GM18498 (cell line): Measurements from ENCODE around the gene TSPAN8.
"Not testable (repeated sequence)": the region's sequence is repeated elsewhere in the genome, so short reads cannot be mapped to it uniquely, and the experiment has no call there.

Experiments
- ATAC-seq: cut with Tn5 transposase; IDR thresholded peaks from one replicate; pipeline ENCODE4 v1.9.1; 2021; ENCODE audit warnings: mild to moderate bottlenecking, moderate library complexity; ENCODE audit not compliant: unreplicated experiment

TSPAN8 gene

DNA sequence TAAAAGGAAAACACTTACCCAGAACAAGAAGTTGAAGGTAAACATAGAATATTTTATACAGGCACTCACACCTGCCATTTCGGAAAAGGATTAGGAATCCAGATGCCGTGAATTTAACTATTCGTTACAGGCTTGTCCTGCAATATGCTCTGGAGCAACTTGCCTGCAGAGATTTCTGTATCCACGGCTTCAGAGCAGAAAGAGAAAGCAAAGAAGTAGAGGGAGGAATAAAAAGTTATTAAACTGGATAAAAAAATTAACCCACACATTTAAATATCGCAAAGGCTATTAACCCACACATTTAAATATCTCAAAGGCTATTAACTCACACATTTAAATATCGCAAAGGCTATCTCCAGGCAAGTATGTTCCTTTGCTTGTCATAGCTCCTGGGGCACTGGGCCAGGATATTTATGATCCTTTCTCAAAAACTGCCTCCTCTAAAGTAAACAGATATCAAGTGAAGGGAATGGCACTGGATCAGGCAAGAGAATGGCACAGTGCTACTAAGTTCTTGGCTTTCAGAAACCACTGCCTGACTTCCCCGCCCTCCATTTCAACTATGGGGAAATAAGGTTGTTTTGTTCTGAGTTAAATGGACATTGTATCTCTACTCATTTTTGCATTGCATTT lies at the start of gene TSPAN8:
Gene TSPAN8 (minus strand): TSS at position 399 of the 633 bp plus-strand sequence. CDS start 321 bp downstream, at position 78.
- ATAC-seq = no peak

DNA sequence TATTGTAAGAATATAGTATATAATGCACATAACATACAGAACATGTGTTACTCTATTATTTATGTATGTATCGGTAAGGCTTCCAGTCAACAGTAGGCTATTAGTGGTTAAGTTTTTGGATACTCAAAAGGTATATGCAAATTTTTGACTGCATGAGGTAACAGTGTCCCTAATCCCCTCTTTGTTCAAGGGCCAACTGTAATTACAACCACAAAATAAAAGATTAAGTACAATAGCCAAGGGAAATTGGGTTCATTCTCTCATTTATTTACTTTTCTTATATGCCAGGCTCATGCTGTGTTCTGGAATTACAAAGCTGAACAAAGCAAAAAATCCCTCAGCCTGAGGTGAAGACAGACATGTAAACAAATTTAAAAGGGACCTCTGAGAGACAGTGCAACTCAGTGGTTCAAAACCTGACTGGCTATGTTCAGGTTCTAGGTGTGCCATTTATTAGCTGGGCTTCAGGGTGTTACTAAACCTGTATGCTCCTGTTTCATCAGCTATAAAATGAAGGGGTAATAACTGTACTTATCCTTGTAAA lies 43.4 kb upstream of the TSPAN8 start:
- ATAC-seq = no peak

DNA sequence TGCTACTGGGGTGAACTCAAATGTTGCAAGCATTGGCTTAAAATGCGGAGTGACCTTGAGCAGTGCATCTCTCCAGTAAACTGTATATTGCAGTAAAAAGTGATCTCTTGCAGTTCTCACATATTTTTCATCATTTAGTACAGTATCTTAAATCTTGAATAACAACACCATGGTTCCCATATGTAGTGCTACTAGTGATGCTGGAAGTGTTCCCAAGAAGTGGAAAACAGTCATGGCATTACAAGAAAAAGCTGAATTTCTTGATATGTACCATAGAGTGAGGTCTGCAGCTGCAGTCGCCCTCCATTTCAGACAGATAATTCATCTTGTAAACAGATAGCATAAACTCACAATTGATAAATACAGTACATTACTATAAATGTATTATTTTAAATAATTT lies 42.9 kb upstream of the TSPAN8 start:
- ATAC-seq = no peak

DNA sequence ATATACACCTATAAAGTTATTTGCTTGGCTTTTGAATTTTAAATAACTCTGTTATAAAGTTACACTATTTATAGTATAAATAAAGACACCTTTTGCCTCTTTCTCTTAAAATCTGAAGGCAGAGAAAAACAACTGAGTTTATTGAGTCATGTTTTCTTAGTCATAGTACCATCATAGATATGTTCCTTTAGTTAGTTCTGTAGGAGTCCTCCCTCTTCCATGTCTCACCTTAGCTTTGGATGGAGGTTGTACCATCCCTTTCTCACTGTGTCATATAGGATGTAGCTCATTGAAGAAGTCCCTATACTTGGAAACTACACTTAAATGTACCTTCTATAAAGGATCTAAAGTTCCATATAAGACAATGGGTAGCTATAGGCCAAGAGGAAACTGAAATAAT lies 39.7 kb upstream of the TSPAN8 start:
- no peak for ATAC-seq

DNA sequence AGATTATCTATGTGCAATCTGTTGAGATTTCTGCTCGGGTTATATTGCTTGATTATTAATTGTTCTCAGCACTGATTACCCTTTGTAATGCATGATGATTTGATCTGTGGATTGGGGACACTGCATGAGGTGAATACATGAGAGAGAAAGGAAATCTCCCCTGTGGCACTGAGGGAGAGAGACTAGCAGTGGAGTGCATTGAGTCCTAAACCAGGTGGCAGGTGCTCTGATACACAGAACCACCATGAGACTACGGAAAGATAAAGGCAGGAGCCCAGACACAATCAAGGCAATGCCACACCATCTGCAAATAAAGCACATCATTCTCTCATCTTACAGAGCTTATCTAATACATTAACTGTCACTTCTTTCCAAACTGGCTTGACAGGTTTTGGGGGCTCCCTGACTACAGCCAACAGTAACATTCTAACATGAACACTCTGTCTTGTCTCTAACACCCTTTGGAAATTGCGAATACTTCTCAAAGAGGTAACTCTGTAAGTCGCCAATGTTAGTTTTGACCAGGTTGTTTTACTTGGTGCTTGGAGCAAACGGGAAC lies 37.6 kb upstream of the TSPAN8 start:
- no peak for ATAC-seq

DNA sequence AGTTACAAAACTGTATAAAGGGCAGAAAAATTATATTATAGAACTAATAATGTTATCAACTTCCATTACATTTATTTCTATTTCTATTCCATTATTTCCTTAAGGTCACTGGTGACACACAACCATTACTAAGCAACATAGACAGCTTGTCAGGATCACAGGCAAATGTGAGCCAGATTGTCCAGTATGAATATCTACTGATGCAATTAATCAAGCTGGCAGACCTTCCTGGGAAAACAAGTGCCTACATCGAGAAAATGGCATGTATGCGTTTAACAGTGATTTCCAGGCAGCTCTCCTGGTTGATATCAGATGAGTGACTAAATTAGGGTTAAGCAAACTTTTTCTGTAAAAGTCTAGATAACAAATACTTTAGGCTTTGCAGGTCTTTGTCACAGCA lies 36.9 kb upstream of the TSPAN8 start:
- ATAC-seq = no peak

DNA sequence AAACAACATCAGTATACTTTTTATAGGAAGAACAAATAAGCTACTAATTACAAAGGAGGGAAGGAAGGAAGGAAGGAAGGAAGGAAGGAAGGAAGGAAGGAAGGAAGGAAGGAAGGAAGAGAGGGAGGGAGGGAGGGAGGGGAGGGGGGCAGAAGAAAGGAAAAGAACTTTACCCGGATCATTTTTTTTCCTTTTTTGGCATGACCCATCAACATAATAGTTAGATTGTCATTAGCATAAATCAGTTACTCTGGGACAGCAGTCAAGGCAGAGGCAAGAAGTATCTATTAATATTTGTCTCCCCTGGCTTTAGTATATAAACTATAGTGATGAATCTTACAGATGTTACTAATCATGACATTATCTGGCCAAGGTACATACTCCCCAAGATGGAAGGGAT lies 35.2 kb upstream of the TSPAN8 start:
- ATAC-seq = no peak

DNA sequence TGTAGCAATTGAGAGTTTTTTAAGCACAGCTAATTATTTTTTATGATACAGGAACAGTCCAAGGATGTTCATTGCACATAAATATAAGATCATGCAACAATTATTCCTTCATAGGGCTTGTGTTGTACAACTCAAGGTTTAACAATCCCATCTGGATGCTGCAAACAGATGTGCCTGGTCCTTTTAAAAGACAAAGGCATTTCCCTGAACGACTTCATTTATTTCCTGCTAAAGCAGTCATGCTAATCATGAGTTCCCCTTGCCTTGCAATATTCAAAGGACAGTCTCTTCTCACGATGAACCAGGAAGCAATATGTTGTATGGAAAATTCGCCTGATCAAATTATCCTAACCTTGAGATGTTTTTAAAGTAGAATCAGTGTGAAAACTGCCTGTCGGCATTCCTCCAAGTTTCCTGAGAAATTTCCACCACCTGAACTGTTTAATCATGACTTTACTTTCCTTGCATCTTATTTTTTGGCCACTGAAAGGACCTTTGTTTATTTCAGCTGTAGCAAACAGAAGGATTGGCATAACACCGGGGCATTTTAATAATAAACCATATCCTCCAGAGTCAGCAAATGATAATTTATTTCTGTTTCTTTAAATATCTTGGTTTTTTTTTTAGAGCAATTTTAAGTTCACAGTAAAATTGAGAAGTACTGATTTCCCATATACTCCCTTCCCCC lies 33.9 kb upstream of the TSPAN8 start:
- ATAC-seq = no peak

DNA sequence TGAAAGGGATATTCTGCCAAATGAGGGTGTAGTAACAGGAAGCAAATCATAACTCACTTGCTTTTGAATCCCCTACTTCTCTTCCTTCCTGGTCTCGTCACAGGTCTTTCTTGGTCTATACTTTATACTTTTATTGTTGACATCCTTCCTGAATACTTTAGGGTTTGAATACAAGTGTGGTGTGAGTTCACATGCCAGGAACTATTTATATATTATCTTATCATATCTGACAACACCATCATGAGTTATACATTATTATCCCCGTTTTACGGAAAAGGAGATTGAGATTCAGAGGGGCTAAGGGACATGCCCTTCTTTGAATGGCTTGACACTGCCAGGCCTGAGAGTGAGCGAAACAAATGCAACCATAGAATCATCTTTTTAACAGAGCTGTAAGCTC lies 33.0 kb upstream of the TSPAN8 start:
- ATAC-seq = no peak

DNA sequence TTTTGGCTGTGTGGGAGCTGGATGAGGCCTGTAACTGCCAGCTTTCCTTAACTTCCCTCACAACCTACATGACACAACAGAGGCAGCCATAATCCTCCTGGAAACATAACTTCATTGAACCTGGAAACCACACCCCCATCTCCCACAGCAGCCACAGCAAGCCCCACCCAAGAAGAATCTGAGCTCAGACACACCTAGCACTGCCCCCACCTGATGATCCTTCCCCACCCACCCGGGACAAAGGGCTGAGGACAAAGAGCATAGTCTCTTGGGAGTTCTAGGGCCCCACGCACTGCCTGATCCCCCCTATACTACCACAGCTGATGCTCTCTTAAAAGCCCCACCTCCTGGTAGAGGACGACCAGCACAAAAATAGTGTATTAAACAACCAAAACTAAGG lies 29.6 kb upstream of the TSPAN8 start:
- ATAC-seq = no peak

DNA sequence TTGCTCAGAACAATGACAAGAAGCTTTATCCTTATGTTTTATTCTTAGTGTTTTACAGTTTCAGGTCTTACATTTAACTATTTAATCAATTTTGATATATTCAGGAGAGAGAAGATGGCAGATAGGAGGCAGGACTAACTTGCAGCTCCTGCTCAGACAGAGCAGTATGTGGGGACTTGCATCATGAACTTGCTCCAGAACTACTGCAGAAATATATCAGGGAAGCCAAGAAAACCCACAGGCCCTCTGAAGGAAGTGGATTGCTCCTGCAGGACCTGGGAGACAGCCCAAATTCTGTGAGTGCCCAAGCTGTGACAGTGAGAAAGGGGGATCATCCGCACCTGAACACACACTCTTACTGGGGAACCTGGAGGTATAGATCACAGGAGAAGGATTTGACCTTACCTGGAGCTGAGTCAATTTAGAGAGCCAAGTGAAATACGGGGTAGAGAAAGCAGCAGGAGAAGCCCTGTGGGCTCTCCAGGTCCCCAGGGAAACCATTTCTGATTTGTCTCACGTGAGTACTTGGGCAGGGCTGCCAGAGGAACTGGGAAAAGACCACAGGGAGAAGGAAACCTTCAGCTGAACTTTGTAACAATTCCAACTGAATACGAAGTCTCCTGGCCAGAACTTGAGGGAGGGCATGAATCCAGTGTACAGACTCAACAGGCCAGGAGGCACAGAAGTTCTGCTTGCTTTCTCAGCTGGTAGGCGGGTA lies 28.9 kb upstream of the TSPAN8 start:
- ATAC-seq = no peak

DNA sequence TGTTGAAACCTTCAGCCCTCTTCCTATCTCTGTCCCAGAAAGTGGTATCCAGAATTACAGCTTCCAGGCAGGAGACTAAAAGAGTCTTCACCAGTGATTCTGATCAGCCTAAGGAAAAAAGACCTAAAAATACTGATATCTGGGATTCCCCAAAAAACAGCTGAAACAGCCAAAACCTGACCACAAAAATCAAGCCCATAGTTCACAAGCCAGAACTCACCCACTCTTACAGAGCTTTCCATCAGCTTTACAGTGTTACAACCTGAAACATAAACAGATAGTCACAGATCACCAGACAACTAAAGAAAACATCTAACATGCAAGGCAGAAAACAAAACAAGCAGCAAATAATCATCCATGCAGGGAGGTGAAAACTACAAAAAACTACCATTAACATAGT lies 26.0 kb upstream of the TSPAN8 start:
- ATAC-seq = no peak

DNA sequence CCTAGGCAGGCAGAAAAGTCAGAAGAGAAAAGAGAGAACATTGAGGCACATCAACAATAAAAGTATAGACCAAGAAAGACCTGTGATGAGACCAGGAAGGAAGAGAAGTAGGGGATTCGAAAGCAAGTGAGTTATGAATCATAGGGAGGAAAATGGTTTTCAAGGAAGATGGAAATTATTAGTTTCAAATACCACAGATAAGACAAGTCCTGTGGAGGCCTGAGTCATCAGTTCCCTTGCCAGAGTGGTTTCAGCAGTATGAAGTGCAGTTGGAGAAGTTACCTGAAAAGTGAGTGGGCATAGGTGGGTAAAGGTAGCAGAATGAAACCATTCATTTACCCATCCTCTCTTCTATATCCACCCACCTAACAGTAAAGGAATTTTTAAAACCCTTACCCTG lies 25.2 kb upstream of the TSPAN8 start:
- ATAC-seq = no peak

DNA sequence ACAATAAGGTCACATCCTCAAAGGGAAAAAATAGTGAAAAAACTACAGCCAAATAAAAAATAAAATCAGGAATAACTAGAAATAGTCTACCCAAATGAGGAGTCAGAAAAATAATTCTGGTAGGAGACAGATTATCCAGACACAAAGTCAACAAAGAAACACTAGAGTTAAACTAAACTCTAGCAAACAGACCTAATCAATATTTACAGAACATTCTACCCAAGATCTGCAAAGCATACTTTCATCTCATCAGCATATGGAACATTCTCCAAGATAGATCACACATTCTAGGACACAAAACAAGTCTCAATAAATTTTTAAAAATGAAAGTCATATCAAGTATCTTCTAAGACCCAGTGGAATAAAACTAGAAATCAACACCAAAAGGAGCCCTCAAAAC lies 20.4 kb upstream of the TSPAN8 start:
- ATAC-seq = no peak

DNA sequence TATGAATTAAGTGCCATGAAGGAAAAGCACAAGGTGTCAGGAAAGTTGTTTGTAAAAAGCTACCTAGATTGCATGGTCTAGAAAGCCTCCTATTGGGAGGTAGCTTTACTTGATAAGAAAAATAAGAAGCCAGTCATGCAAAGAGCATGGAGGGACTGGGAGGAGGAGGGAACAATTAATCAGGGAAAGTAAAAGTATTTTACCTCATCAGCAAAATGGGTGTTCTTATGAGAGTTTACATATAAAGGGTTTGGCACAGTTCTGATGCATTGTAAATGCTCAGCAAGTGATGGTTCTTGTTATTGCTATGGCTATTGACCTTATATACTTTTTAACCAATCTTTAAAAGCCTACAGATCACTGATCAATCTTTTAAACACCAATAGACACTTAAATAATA lies 17.0 kb upstream of the TSPAN8 start:
- no peak for ATAC-seq

DNA sequence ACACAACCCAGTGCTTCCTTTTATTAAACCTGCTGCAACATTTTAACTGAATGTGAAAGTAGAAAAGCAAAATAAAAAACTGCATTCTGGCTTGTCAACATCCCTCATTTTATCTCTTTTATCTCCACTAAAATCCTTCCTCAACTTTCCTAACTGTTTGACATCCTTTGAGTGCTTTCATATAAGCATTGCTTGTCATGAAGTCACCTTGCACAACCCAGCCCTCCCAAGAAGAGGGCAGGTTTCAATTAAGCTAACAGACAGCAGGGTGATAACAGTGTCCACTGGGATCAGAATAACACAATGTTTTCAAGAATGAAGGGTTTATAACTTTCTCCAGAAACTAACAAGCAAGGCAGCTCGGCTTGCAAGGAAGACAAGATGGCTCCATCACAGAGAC lies 16.3 kb upstream of the TSPAN8 start:
- no peak for ATAC-seq

DNA sequence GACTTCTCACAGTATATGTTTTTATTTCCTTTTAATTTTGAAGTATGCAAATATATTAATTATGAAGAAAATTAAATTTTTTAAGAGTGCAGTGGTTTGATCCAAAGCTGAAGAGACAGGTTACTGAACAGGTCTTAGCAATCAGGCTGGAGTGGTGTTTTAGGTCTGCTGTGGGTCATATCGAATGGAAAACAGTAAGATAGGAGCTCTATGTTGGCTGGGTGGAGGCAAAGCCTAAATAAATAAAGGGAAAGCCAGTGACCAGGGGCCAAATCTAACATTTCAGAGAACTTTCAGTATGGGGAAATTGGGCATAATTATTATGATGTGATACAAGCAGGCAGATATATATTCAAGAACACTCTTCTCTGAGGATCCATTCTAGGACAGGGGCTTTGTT lies 12.7 kb upstream of the TSPAN8 start:
- no peak for ATAC-seq

DNA sequence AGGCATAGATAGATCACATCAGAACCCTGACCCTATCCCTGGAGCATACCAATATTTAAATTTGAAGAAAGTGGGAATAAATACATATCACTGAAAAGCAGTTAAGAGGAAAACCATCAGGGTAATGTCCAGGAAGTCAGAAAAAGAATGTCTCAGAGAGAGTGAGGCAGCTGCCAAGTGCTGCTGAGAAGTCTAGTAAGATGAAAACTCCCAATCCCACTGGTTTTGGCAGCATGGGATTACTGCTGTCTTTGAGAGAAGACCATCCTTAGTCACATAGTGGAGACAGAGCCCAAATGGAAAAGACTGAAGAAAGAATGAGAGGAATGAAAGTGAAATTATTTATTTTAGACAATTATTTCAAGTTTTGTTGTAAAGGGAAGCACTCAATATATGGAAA lies 11.5 kb upstream of the TSPAN8 start:
- ATAC-seq = no peak

DNA sequence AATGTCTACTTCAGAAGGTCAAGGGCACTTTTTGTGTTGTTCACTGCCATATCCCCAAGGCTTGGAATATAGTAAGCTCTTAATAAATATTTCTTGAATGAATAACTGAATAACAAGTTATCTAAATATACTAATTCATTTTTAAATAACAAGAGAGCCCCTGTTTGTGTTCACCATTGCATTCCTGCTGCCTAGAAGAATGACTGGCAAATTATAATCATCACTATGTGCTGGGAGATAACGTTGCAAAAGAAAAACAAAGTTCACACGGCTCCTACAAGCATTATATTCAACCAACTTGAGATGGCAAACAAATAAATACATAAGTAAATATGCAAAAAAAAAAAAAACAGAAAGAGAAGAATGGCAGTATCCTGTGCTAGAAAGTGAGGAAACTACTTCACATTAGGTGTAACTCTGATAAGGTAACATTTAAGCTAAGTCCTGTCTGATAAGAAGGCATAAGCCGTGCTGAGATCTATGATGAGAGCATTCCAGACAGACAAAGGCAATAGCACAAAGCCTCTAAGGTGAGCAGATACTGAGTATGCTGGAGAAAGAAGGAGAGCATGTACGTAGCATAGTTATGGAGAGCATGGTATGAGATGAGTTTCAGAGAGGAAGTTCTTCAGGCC lies 9.2 kb upstream of the TSPAN8 start:
- no peak for ATAC-seq

DNA sequence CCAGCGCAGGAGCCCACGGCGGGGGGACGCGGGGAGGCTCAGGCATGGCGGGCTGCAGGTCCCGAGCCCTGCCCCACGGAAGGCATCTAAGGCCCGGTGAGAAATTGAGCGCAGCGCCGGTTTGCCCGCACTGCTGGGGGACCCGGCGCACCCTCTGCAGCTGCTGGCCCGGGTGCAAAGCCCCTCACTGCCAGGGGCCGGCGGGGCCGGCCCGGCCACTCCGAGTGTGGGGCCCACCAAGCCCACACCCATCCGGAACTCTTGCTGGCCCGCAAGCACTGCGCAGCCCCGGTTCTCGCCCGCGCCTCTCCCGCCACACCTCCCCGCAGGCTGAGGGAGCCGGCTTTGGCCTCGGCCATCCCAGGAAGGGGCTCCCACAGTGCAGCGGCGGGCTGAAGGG lies 8.5 kb upstream of the TSPAN8 start:
- no peak for ATAC-seq

DNA sequence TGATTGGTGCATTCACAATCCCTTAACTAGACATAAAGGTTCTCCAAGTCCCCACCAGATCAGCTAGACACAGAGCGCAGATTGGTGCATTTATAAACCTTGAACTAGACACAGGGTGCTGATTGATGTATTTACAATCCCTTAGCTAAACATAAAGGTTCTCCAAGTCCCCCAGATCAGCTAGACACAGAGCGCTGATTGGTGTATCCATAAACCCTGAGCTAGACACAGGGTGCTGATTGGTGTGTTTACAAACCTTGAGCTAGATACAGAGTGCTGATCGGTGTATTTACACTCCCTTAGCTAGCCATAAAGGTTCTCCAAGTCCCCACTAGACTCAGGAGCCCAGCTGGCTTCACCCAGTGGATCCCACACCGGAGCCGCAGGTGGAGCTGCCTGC lies 8.0 kb upstream of the TSPAN8 start:
- ATAC-seq = not testable (repeated sequence)
